Sigmoid colon (tissue), 4 donors: ENCODE data around the gene FNIP2.

Experiments
- EP300 ChIP-seq, 4 donors: sonication (generic); formaldehyde crosslinking; IDR thresholded peaks; one replicate each; pipeline ENCODE4 v1.6.1; 2017; ENCODE audit warnings: antibody characterized with exemption in 4 of 4
- POLR2AphosphoS5 ChIP-seq, 4 donors: sonication (generic); formaldehyde crosslinking; IDR thresholded peaks; one replicate each; pipeline ENCODE4 v1.6.1; 2017; ENCODE audit warnings: antibody characterized with exemption in 4 of 4
- TF ChIP-seq, protein P1 (sequence below), 4 experiments: fragments of 450-650 bp in 3 of 4; fragments of 200-600 bp in 1 of 4; IDR thresholded peaks; one replicate each; pipeline ENCODE4 v1.5.1; 2016 to 2019; ENCODE audit warnings: antibody characterized with exemption in 4 of 4, mild to moderate bottlenecking in 3 of 4, moderate library complexity in 2 of 4

DNA sequence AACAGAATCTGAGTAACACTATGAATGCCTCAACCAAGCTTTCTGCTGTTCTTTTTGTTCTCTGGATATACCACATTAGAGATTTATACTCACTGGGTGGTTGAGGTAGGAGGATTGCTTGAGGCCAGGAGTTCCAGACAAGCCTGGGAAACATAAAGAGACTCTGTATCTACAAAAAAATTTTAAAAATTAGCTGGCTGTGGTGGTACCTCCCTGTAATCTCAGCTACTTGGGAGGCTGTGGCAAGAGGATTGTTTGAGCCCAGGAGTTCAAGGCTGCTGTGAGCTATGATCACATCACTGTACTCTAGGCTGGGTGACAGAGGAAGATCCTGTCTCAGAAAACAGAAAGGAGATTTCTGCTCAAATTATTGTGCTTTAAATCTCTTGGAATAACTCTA, 172.5 kb downstream of the FNIP2 start:
- TF ChIP-seq, protein P1, sequence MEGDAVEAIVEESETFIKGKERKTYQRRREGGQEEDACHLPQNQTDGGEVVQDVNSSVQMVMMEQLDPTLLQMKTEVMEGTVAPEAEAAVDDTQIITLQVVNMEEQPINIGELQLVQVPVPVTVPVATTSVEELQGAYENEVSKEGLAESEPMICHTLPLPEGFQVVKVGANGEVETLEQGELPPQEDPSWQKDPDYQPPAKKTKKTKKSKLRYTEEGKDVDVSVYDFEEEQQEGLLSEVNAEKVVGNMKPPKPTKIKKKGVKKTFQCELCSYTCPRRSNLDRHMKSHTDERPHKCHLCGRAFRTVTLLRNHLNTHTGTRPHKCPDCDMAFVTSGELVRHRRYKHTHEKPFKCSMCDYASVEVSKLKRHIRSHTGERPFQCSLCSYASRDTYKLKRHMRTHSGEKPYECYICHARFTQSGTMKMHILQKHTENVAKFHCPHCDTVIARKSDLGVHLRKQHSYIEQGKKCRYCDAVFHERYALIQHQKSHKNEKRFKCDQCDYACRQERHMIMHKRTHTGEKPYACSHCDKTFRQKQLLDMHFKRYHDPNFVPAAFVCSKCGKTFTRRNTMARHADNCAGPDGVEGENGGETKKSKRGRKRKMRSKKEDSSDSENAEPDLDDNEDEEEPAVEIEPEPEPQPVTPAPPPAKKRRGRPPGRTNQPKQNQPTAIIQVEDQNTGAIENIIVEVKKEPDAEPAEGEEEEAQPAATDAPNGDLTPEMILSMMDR (IDR thresholded peaks at IDR 0.05): no peak
- TF ChIP-seq POLR2AphosphoS5 (IDR thresholded peaks at IDR 0.05) (no peak), EP300 (IDR thresholded peaks at IDR 0.05) (no peak)
